HFF-Myc (cell line): ENCODE data around the gene OR8I2.
"Not testable (repeated sequence)": the region's sequence is repeated elsewhere in the genome, so short reads cannot be mapped to it uniquely, and the experiment has no call there.

Experiments used
- DNase-seq: peaks from one replicate; pipeline ENCODE4 v3.0.0-alpha.2; 2011; ENCODE audit warnings: low read depth; ENCODE audit errors: extremely low read depth
- H3K4me3 ChIP-seq: replicated peaks from 2 replicates; pipeline ENCODE4 v1.5.1; 2011; ENCODE audit warnings: low read depth, mild to moderate bottlenecking, control low read depth, low read length
- TF ChIP-seq, protein P1 (sequence below): IDR thresholded peaks from 2 replicates; pipeline ENCODE4 v1.5.1; 2012; ENCODE audit warnings: mild to moderate bottlenecking, low read depth, low read length, control low read depth; ENCODE audit errors: missing control alignments

The OR8I2 gene

DNA sequence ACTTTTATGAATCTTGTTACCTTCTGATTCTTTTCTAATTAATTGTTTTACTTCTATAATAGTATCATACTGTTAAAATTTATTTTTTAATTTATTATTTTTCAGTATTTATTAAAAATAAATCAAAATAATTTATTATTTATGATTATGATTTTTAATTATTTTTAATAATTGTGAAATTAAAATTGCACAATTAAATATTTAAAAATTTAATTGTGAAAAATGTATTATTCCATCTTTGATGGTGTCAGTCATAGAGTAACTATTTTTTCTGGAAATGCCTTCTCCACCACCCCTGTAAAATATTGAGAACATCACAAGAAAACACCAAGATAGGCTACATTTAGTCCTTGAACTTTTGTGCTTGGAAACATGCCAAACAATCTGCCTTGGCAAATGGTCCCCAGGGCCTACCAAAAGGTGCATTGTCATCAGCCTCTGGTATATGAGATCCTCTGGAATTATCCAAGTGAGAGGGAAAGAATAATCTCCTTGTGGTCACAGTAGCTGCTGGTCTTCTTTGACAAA, 10.2 kb downstream of the OR8I2 start, which contains the start of gene OR8H2:
OR8H2 (plus strand) TSS at position 478 of the 528 bp plus-strand sequence. CDS start 1,356 bp downstream, outside the sequence.
- no peak within 1 kb of the TSS for H3K4me3 ChIP-seq
- DNase-seq: no peak
- TF ChIP-seq, protein P1, sequence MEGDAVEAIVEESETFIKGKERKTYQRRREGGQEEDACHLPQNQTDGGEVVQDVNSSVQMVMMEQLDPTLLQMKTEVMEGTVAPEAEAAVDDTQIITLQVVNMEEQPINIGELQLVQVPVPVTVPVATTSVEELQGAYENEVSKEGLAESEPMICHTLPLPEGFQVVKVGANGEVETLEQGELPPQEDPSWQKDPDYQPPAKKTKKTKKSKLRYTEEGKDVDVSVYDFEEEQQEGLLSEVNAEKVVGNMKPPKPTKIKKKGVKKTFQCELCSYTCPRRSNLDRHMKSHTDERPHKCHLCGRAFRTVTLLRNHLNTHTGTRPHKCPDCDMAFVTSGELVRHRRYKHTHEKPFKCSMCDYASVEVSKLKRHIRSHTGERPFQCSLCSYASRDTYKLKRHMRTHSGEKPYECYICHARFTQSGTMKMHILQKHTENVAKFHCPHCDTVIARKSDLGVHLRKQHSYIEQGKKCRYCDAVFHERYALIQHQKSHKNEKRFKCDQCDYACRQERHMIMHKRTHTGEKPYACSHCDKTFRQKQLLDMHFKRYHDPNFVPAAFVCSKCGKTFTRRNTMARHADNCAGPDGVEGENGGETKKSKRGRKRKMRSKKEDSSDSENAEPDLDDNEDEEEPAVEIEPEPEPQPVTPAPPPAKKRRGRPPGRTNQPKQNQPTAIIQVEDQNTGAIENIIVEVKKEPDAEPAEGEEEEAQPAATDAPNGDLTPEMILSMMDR: no peak

DNA sequence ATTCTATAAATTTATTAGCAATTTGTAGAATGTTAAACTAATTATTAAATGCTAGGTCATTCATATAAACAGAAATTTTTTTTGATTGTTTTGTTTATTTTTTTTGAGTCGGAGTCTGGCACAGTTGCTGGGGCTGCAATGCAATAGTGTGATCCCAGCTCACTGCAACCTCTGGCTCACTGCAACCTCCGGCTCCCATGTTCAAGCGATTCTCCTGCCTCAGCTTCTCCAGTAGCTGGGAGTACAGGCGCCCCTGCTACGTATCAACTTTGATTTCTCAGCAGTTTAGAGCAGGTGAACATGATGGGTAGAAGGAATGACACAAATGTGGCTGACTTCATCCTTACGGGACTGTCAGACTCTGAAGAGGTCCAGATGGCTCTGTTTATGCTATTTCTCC, 29.0 kb downstream of the OR8I2 start, which contains the start of gene OR8H3:
OR8H3 (plus strand) TSS at position 301 of the 400 bp plus-strand sequence; CDS start at position 301, 0 bp downstream.
- DNase-seq: no peak
- TF ChIP-seq, protein P1: no peak
- no peak within 1 kb of the TSS for H3K4me3 ChIP-seq

DNA sequence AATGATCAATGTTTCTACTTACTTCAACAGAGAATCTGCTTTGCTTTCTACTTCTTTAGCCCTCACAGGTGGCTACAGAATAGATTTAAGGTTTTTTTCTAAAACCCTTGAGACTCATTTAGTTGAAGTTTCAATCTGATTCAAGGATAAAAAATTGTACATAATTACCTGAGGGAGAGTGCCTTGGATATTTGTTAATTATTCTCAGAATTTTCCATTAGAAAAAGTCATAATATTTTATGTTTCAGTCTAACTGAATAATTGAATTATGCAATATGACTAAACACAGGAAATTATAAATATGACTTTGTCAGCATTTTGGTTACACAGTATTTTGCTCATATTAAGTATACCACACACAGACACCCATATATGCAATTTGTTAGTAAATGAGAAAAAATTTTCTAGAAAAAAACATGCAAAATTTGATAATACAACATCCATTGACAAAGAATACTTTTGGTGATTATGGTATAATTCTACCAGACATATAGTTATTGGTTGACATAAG, 47.1 kb downstream of the OR8I2 start, which contains the start of gene OR8J3:
OR8J3 (minus strand) TSS at position 51 of the 511 bp plus-strand sequence. CDS start 2,483 bp downstream, outside the sequence.
- no peak within 1 kb of the TSS for H3K4me3 ChIP-seq
- DNase-seq: no peak
- TF ChIP-seq, protein P1: no peak

DNA sequence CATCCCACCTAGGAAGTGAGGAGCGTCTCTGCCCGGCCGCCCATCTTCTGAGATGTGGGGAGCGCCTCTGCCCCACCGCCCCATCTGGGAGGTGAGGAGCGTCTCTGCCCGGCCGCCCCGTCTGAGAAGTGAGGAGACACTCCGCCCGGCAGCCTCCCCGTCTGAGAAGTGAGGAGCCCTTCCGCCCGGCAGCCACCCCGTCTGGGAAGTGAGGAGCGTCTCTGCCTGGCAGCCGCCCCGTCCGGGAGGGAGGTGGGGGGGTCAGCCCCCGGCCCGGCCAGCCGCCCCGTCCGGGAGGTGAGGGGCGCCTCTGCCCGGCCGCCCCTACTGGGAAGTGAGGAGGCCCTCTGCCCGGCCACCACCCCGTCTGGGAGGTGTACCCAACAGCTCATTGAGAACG, 50.6 kb downstream of the OR8I2 start:
- not testable (repeated sequence) for DNase-seq, H3K4me3 ChIP-seq
